ENCODE data around the gene NELFE.

- no peak for TF ChIP-seq CTCF (IDR thresholded peaks at IDR 0.05)
- TF ChIP-seq POLR2A (IDR thresholded peaks at IDR 0.05), result no peak
Measured at GRCh38 chr6:31915756-31916155, 43.0 kb downstream of the NELFE start.
